K562 (cell line): ENCODE measurements around the gene COL4A2.

Source experiments
- CBX5 ChIP-seq: IDR thresholded peaks from 2 replicates; pipeline ENCODE4 v1.6.1; 2014; ENCODE audit warnings: low read depth, borderline replicate concordance
- CTCF ChIP-seq, 3 experiments: IDR thresholded peaks in 2 of 3; conservative IDR thresholded peaks in 1 of 3; 2 replicates each; pipeline ENCODE4 v1.5.1; 2011 to 2012; ENCODE audit warnings: low read length in 3 of 3, mild to moderate bottlenecking in 3 of 3, control low read depth in 2 of 3, improper control_type of control experiment in 1 of 3, inconsistent platforms in 1 of 3, low read depth in 1 of 3, mixed read lengths in 1 of 3, moderate library complexity in 1 of 3; ENCODE audit not compliant: insufficient read depth in 2 of 3
- ZNF780A ChIP-seq: fragments of 250-450 bp; sonication (Bioruptor Pico); IDR thresholded peaks from 2 replicates; pipeline ENCODE4 v1.5.0; 2021; ENCODE audit warnings: mild to moderate bottlenecking

GRCh38 chr13:110278859-110279258, 28.2 kb upstream of the COL4A2 start:
- TF ChIP-seq CTCF (IDR thresholded peaks at IDR 0.05 in 2 of 3, conservative IDR thresholded peaks at IDR 0.05 in 1 of 3; ENCODE audit: insufficient read depth in 2 of 3, low read depth in 1 of 3, low read length in 3 of 3) (no peak), ZNF780A (CRISPR knock-in tag) (no peak), CBX5 (no peak)
